A549 (cell line): ENCODE results near the gene CYGB. TPM values are rescaled to one million over a fixed set of nuclear protein-coding genes. Genes with fewer than 3 reads are reported as not detected.

Source experiments
- ATAC-seq, 2 experiments: fragments of 200-7000 bp in 1 of 2; fragments of >200 bp in 1 of 2; cut with Nextera tagmentation in 1 of 2; cut with Tn5 transposase in 1 of 2; 3 replicates each; pipeline versions ENCODE4 v1.8.0 to v1.9.1; 2018 to 2020; ENCODE audit warnings: mild to moderate bottlenecking in 1 of 2, moderate library complexity in 1 of 2
- CTCF ChIA-PET: fragments of 300-600 bp; sonication (Branson Sonifier 250); formaldehyde crosslinking; extraction: SDS; loops from one replicate; lab custom pipeline; 2021; ENCODE audit warnings: antibody characterized with exemption, inconsistent platforms; lab: Yijun Ruan, JAX
- POLR2A ChIA-PET: fragments of 350-600 bp; formaldehyde crosslinking; extraction: SDS; loops from one replicate; lab custom pipeline; 2021; ENCODE audit warnings: antibody characterized with exemption, inconsistent platforms; lab: Yijun Ruan, JAX
- DNase-seq, 2 experiments: peaks; one replicate each; pipeline versions ENCODE4 v3.0.0 to v3.0.0-alpha.2; 2011 to 2016; ENCODE audit warnings: low read depth in 1 of 2, low spot score in 1 of 2
- FAIRE-seq: peaks from 2 replicates; lab custom pipeline; 2011; peaks lifted over from hg19 to GRCh38; lab: Jason Lieb, UNC
- H3K27ac ChIP-seq, 2 experiments: fragments of >200 bp; sonication (Bioruptor Twin); formaldehyde crosslinking; 3 replicates each; pipeline ENCODE4 v1.5.1; 2016 to 2017
- H3K4me1 ChIP-seq: fragments of >200 bp; sonication (Bioruptor Twin); formaldehyde crosslinking; 3 replicates; pipeline ENCODE4 v1.6.1; 2016
- H3K4me2 ChIP-seq: fragments of >200 bp; sonication (Bioruptor Twin); formaldehyde crosslinking; 3 replicates; pipeline ENCODE4 v1.6.1; 2016
- H3K4me3 ChIP-seq: fragments of >200 bp; sonication (Bioruptor Twin); formaldehyde crosslinking; 3 replicates; pipeline ENCODE4 v1.5.1; 2016
- H3K9me3 ChIP-seq: fragments of >200 bp; sonication (Bioruptor Twin); formaldehyde crosslinking; 3 replicates; pipeline ENCODE4 v1.6.1; 2016
- BCL3 ChIP-seq: fragments of >200 bp; sonication (Bioruptor Twin); formaldehyde crosslinking; IDR thresholded peaks from 3 replicates; pipeline ENCODE4 v1.6.1; 2016
- CBX2 ChIP-seq: fragments of 200-600 bp; sonication (generic); IDR thresholded peaks from 2 replicates; pipeline ENCODE4 v1.6.1; 2016; ENCODE audit warnings: low read depth, mild to moderate bottlenecking, borderline replicate concordance
- CHD4 ChIP-seq: fragments of 200-600 bp; sonication (generic); IDR thresholded peaks from 2 replicates; pipeline ENCODE4 v1.6.1; 2016; ENCODE audit warnings: antibody characterized with exemption, mild to moderate bottlenecking, borderline replicate concordance
- CTCF ChIP-seq: fragments of >200 bp; sonication (Bioruptor Twin); formaldehyde crosslinking; IDR thresholded peaks from 3 replicates; pipeline ENCODE4 v1.5.1; 2016
- E2F6 ChIP-seq: IDR thresholded peaks from 2 replicates; pipeline ENCODE4 v1.6.1; 2012; ENCODE audit warnings: low read depth, borderline replicate concordance
- EP300 ChIP-seq, 2 experiments: fragments of >200 bp; sonication (Bioruptor Twin); formaldehyde crosslinking; IDR thresholded peaks; 2 replicates in 1 of 2; 3 replicates in 1 of 2; pipeline ENCODE4 v1.6.1; 2016 to 2017
- FOSL2 ChIP-seq, 2 experiments: fragments of 450-650 bp in 1 of 2; fragments of >200 bp in 1 of 2; sonication (Bioruptor Twin) in 1 of 2; formaldehyde crosslinking; IDR thresholded peaks; 2 replicates each; pipeline versions ENCODE4 v1.5.0 to v1.6.1; 2016 to 2020; ENCODE audit warnings: mild to moderate bottlenecking in 1 of 2, moderate library complexity in 1 of 2
- FOXS1 ChIP-seq: fragments of 250-450 bp; sonication (Bioruptor Pico); IDR thresholded peaks from 2 replicates; pipeline ENCODE4 v1.5.0; 2020; ENCODE audit warnings: mild to moderate bottlenecking, moderate library complexity
- HMGXB4 ChIP-seq: fragments of 250-450 bp; sonication (Bioruptor Pico); IDR thresholded peaks from 2 replicates; pipeline ENCODE4 v1.5.0; 2021; ENCODE audit warnings: mild to moderate bottlenecking, moderate library complexity, borderline replicate concordance
- HOXB13 ChIP-seq: fragments of 250-450 bp; sonication (Bioruptor Pico); IDR thresholded peaks from 2 replicates; pipeline ENCODE4 v1.5.0; 2020; ENCODE audit warnings: low read depth, mild to moderate bottlenecking, moderate library complexity
- MAFK ChIP-seq: fragments of 450-650 bp; IDR thresholded peaks from 2 replicates; pipeline ENCODE4 v1.6.1; 2014; ENCODE audit not compliant: partially characterized antibody
- MYC ChIP-seq: IDR thresholded peaks from 2 replicates; pipeline ENCODE4 v1.6.1; 2012; ENCODE audit warnings: mild to moderate bottlenecking, inconsistent platforms, low read length, improper control_type of control experiment, borderline replicate concordance
- NR3C1 ChIP-seq: fragments of >200 bp; sonication (Bioruptor Twin); formaldehyde crosslinking; IDR thresholded peaks from 3 replicates; pipeline ENCODE4 v1.6.1; 2017
- POLR2A ChIP-seq: IDR thresholded peaks from 2 replicates; pipeline ENCODE4 v1.6.1; 2012; ENCODE audit warnings: mild to moderate bottlenecking, low read length
- RAD21 ChIP-seq, 2 experiments: fragments of >200 bp in 1 of 2; sonication (Bioruptor Twin) in 1 of 2; formaldehyde crosslinking in 1 of 2; IDR thresholded peaks in 1 of 2; conservative IDR thresholded peaks in 1 of 2; 2 replicates in 1 of 2; 3 replicates in 1 of 2; pipeline ENCODE4 v1.6.1; 2012 to 2018; ENCODE audit warnings: inconsistent platforms in 1 of 2
- SMC3 ChIP-seq: fragments of >200 bp; sonication (Bioruptor Twin); formaldehyde crosslinking; IDR thresholded peaks from 3 replicates; pipeline ENCODE4 v1.6.1; 2018; ENCODE audit warnings: inconsistent platforms
- ZSCAN20 ChIP-seq: fragments of 250-450 bp; sonication (Bioruptor Pico); IDR thresholded peaks from 2 replicates; pipeline ENCODE4 v1.8.0; 2022; ENCODE audit warnings: mild to moderate bottlenecking, moderate library complexity
- WGBS: methylation state at CpG from one replicate; pipeline ENCODE4 v1.1.6; 2017; ENCODE audit errors: missing lambda C conversion rate; 5-methylcytosine and 5-hydroxymethylcytosine counted together
- polyA plus RNA-seq, 4 experiments: library from polyadenylated mRNA; depleted of rRNA in 3 of 4; stranded (reverse); fragments of >200 nt; fragmentation: RNase III in 1 of 4; extraction: RNeasy Plus Mini Kit Qiagen cat#74134 plus additional on column Dnase treatment in 1 of 4; gene quantifications; 2 replicates in 3 of 4; 3 replicates in 1 of 4; pipeline ENCODE4 v1.2.3, GENCODE V29; 2011 to 2017

The CYGB gene
- polyA plus RNA-seq, 2 of the 4 experiments (the other 2 are of a cell fraction) = 1.1 TPM

GRCh38 chr17:76506408-76507345 lies 30.8 kb downstream of the CYGB start (continued):
- TF ChIP-seq RAD21 (conservative IDR thresholded peaks at IDR 0.05 in 1 of 2, IDR thresholded peaks at IDR 0.05 in 1 of 2) (peak; percentile 99), FOSL2 (IDR thresholded peaks at IDR 0.05) (no peak), FOSL2 (CRISPR knock-in tag; IDR thresholded peaks at IDR 0.05) (no peak), MYC (peak; percentile 98), E2F6 (peak; percentile 53; the same call in 1 of the 2 replicates), CHD4 (no peak), CBX2 (no peak), SMC3 (peak; percentile 99), HMGXB4 (CRISPR knock-in tag) (no peak), POLR2A (no peak), NR3C1 (no peak), BCL3 (no peak), ZSCAN20 (no peak), CTCF (peak; percentile 98)

GRCh38 chr17:76504117-76504516 lies 33.4 kb downstream of the CYGB start:
- Histone ChIP-seq H3K27ac (no peak overlapping the region), H3K4me2 (no peak overlapping the region), H3K9me3 (no peaks in the 10 kb centered on the region), H3K4me3 (no peak overlapping the region), H3K4me1 (peaks cover 24% of the 10 kb centered on the region)
- FAIRE-seq = no peak
- no peak for ATAC-seq
- CTCF ChIA-PET = interaction anchor here (1.6 to 64.5 kb wide), 12 partner anchors 10 to 138 kb away, joined by 4 to 1994 read pairs (median 27); partner anchors contain the start of genes AANAT and UBE2O
- no peak for DNase-seq
- TF ChIP-seq FOXS1 (CRISPR knock-in tag) (no peak), EP300 (IDR thresholded peaks at IDR 0.05) (no peak), MAFK (no peak), HOXB13 (CRISPR knock-in tag) (no peak)
- 85% methylated on average over 7 of the region's 7 CpGs for WGBS
- POLR2A ChIA-PET = interaction anchor here (0.6 kb wide), 1 partner anchor 17 kb away, joined by 6 read pairs; no protein-coding TSS in a partner anchor
